B cell (primary cell): ENCODE results near the gene AGRN. TPM values are rescaled to one million over a fixed set of nuclear protein-coding genes. Genes with fewer than 3 reads are reported as not detected.

Experiments used
- ATAC-seq: fragments of 200-7000 bp; cut with Tn5 transposase; one replicate; pipeline ENCODE4 v1.10.0; 2021; ENCODE audit warnings: low read depth, mild to moderate bottlenecking, moderate number of reproducible peaks, moderate library complexity
- CTCF ChIA-PET: fragments of 350-600 bp; sonication (Branson Sonifier 250); formaldehyde crosslinking; loops from one replicate; lab custom pipeline; 2021; ENCODE audit warnings: antibody characterized with exemption, inconsistent platforms; lab: Charles Lee
- POLR2A ChIA-PET: fragments of 350-600 bp; sonication (Branson Sonifier 250); formaldehyde crosslinking; loops from one replicate; lab custom pipeline; 2021; ENCODE audit warnings: antibody characterized with exemption; lab: Charles Lee
- DNase-seq: peaks from one replicate; pipeline ENCODE4 v3.0.0; 2013
- H2AFZ ChIP-seq: 2 replicates; pipeline ENCODE4 v1.6.1; 2012; ENCODE audit warnings: mild to moderate bottlenecking, low read depth, low read length; ENCODE audit not compliant: insufficient read depth, poor library complexity, severe bottlenecking
- H3K27ac ChIP-seq, 2 donors: 1 replicate in 1 of 2; 2 replicates in 1 of 2; pipeline ENCODE4 v1.5.1; 2012 to 2013; ENCODE audit warnings: low read length in 2 of 2, mild to moderate bottlenecking in 2 of 2, moderate library complexity in 1 of 2
- H3K27me3 ChIP-seq, 4 experiments: fragments of 200-600 bp in 1 of 4; sonication (generic) in 1 of 4; replicated peaks in 1 of 4; 1 replicate in 2 of 4; 2 replicates in 2 of 4; pipeline versions ENCODE4 v1.6.1 to v1.7.0; 2013 to 2016; ENCODE audit warnings: low read length in 3 of 4, mild to moderate bottlenecking in 2 of 4, mixed read lengths in 1 of 4, moderate library complexity in 1 of 4; ENCODE audit not compliant: insufficient read depth in 4 of 4, control insufficient read depth in 3 of 4; ENCODE audit errors: control extremely low read depth in 1 of 4
- H3K36me3 ChIP-seq, 2 experiments: replicated peaks in 1 of 2; 1 replicate in 1 of 2; 2 replicates in 1 of 2; pipeline versions ENCODE4 v1.6.1 to v1.7.1; 2013; ENCODE audit warnings: low read length in 1 of 2; ENCODE audit not compliant: insufficient read depth in 2 of 2, control insufficient read depth in 1 of 2; ENCODE audit errors: control extremely low read depth in 1 of 2, extremely low read depth in 1 of 2
- H3K4me1 ChIP-seq, 2 donors: fragments of 200-600 bp in 1 of 2; sonication (generic) in 1 of 2; 1 replicate in 1 of 2; 2 replicates in 1 of 2; pipeline versions ENCODE4 v1.5.1 to v1.6.1; 2013 to 2017; ENCODE audit warnings: low read length in 2 of 2; ENCODE audit not compliant: control insufficient read depth in 2 of 2, insufficient read depth in 2 of 2
- H3K4me2 ChIP-seq: replicated peaks from 2 replicates; pipeline ENCODE3; 2012; ENCODE audit warnings: mild to moderate bottlenecking, low read depth, low read length; ENCODE audit not compliant: poor library complexity, severe bottlenecking
- H3K4me3 ChIP-seq, 5 experiments: fragments of 200-600 bp in 1 of 5; sonication (generic) in 1 of 5; 1 replicate in 3 of 5; 2 replicates in 2 of 5; pipeline versions ENCODE4 v1.5.1 to v1.7.0; 2011 to 2016; ENCODE audit warnings: low read length in 4 of 5, mild to moderate bottlenecking in 4 of 5, low read depth in 2 of 5, control low read depth in 1 of 5, moderate library complexity in 1 of 5; ENCODE audit not compliant: insufficient read depth in 1 of 5; ENCODE audit errors: control extremely low read depth in 1 of 5, extremely low read depth in 1 of 5
- H3K79me2 ChIP-seq: fragments of 200-600 bp; sonication (generic); one replicate; pipeline ENCODE4 v1.6.0; 2016; ENCODE audit warnings: low read length; ENCODE audit not compliant: control insufficient read depth, insufficient read depth
- H3K9ac ChIP-seq: fragments of 200-600 bp; sonication (generic); 2 replicates; pipeline ENCODE4 v1.6.1; 2017; ENCODE audit warnings: mild to moderate bottlenecking, low read length, moderate library complexity
- H3K9me3 ChIP-seq, 3 donors: one replicate each; pipeline versions ENCODE4 v1.6.1 to v1.7.1; 2013; ENCODE audit warnings: low read length in 2 of 3; ENCODE audit not compliant: control insufficient read depth in 2 of 3, insufficient read depth in 1 of 3; ENCODE audit errors: control extremely low read depth in 1 of 3
- H4K20me1 ChIP-seq: 2 replicates; pipeline ENCODE4 v1.6.0; 2012; ENCODE audit warnings: mild to moderate bottlenecking, low read length; ENCODE audit not compliant: insufficient read depth, control insufficient read depth, poor library complexity, severe bottlenecking
- H3K27ac Mint-ChIP-seq: one replicate; pipeline ENCODE4 v1.8.0; 2021; ENCODE audit warnings: mixed read lengths
- H3K27me3 Mint-ChIP-seq: one replicate; pipeline ENCODE4 v1.8.0; 2021; ENCODE audit warnings: mixed read lengths
- H3K4me1 Mint-ChIP-seq: one replicate; pipeline ENCODE4 v1.8.0; 2021; ENCODE audit warnings: mixed read lengths
- H3K4me3 Mint-ChIP-seq: one replicate; pipeline ENCODE4 v1.8.0; 2021; ENCODE audit warnings: mixed read lengths
- H3K9me3 Mint-ChIP-seq: one replicate; pipeline ENCODE4 v1.8.0; 2022; ENCODE audit warnings: mixed read lengths; ENCODE audit not compliant: insufficient read depth
- CTCF ChIP-seq: fragments of 200-600 bp; IDR thresholded peaks from one replicate; pipeline ENCODE4 v1.8.0; 2022; ENCODE audit warnings: antibody characterized with exemption, mild to moderate bottlenecking
- EZH2 ChIP-seq: IDR thresholded peaks from 2 replicates; pipeline ENCODE4 v1.6.1; 2012; ENCODE audit warnings: borderline replicate concordance, low read depth, mild to moderate bottlenecking, moderate library complexity, low read length; ENCODE audit not compliant: insufficient read depth, poor library complexity, severe bottlenecking
- WGBS: methylation state at CpG from one replicate; pipeline ENCODE4 v1.1.5; 2013; ENCODE audit warnings: missing lambda C conversion rate; ENCODE audit not compliant: insufficient coverage; 5-methylcytosine and 5-hydroxymethylcytosine counted together
- intact Hi-C: fragments of 100-400 bp; cut with micrococcal nuclease; formaldehyde crosslinking; loops from one replicate; pipeline ENCODE4 v1.10.0; 2022
- polyA plus RNA-seq: library from polyadenylated mRNA; depleted of rRNA; stranded (reverse); fragments of >200 nt; gene quantifications from 2 replicates; pipeline ENCODE4 v1.2.3, GENCODE V29; 2012
- total RNA-seq, 2 donors: library from RNA; stranded (reverse); fragments of 120-200 nt in 1 of 2; gene quantifications; 1 replicate in 1 of 2; 2 replicates in 1 of 2; pipeline versions ENCODE4 v1.2.3 to v1.2.4, GENCODE V29; 2013 to 2022

The AGRN gene
- total and polyA plus RNA-seq, 2 donors (not counting 1 experiment from before 2014, with no cell fraction given) = 7.3 to 31.3 TPM

- H3K79me2 ChIP-seq = no peaks in the 10 kb centered on the region
- H3K9me3 ChIP-seq = peaks cover 0 to 34% (median 0%) of the 10 kb centered on the region in 3 donors
- intact Hi-C loops = no loop called here
- ChIA-PET POLR2A (interaction anchor here (0.5 kb wide), 1 partner anchor 1248 kb away, joined by 7 read pairs; no protein-coding TSS in a partner anchor), CTCF (interaction anchor here (1.0 to 1.5 kb wide), 3 partner anchors 10 to 16 kb away, joined by 3 to 6 read pairs (median 4); partner anchors contain the start of gene ISG15)
- no peak overlapping the region for H3K9ac ChIP-seq
- no peak for ATAC-seq
- H3K4me3 Mint-ChIP-seq = peak overlapping the region; percentile 63
- peak; percentile 53 for DNase-seq
- H3K4me3 ChIP-seq = no peak overlapping the region
- no peak overlapping the region for H3K4me2 ChIP-seq
- H3K4me1 Mint-ChIP-seq = peaks cover 14% of the 10 kb centered on the region
- peaks cover 30 to 40% of the 10 kb centered on the region in 2 donors for H3K4me1 ChIP-seq
- no peaks in the 10 kb centered on the region for H3K36me3 ChIP-seq
- no peaks in the 10 kb centered on the region for H4K20me1 ChIP-seq
- TF ChIP-seq CTCF (no peak), EZH2 (no peak)
- 43% methylated on average over 24 of the region's 24 CpGs for WGBS
- H3K27me3 Mint-ChIP-seq = peaks cover 23% of the 10 kb centered on the region
- H3K9me3 Mint-ChIP-seq = no peaks in the 10 kb centered on the region
- no peak overlapping the region for H2AFZ ChIP-seq
- H3K27ac Mint-ChIP-seq = no peak overlapping the region
- H3K27ac ChIP-seq = no peak overlapping the region
- peaks cover 0 to 64% (median 22%) of the 10 kb centered on the region in 4 experiments for H3K27me3 ChIP-seq
These were observed 22.8 kb upstream of the AGRN start for GRCh38 chr1:996851-997712.

GRCh38 chr1:997713-997992 lies 22.3 kb upstream of the AGRN start:
- Histone ChIP-seq H3K27me3 (peaks cover 0 to 67% (median 24%) of the 10 kb centered on the region in 4 experiments), H3K4me1 (peaks cover 33 to 43% of the 10 kb centered on the region in 2 donors), H3K9ac (no peak overlapping the region), H3K4me3 (no peak overlapping the region), H3K9me3 (peaks cover 0 to 32% (median 0%) of the 10 kb centered on the region in 3 donors), H4K20me1 (no peaks in the 10 kb centered on the region), H3K27ac (no peak overlapping the region), H3K4me2 (no peak overlapping the region), H3K79me2 (no peaks in the 10 kb centered on the region), H3K36me3 (no peaks in the 10 kb centered on the region), H2AFZ (no peak overlapping the region)
- no peak for DNase-seq
- no peak for ATAC-seq
- WGBS = 46% methylated on average over 3 of the region's 3 CpGs
- no peak overlapping the region for H3K4me3 Mint-ChIP-seq
- no peak for TF ChIP-seq CTCF
- no peak for TF ChIP-seq EZH2
- H3K27ac Mint-ChIP-seq = no peak overlapping the region
- POLR2A ChIA-PET = interaction anchor here (0.5 kb wide), 1 partner anchor 1248 kb away, joined by 7 read pairs; no protein-coding TSS in a partner anchor
- peaks cover 20% of the 10 kb centered on the region for H3K27me3 Mint-ChIP-seq
- CTCF ChIA-PET = interaction anchor here (1.0 to 1.5 kb wide), 2 partner anchors 9 to 13 kb away, joined by 4 to 6 read pairs; no protein-coding TSS in a partner anchor
- H3K4me1 Mint-ChIP-seq = peaks cover 16% of the 10 kb centered on the region
- intact Hi-C loops = no loop called here
- no peaks in the 10 kb centered on the region for H3K9me3 Mint-ChIP-seq
